Endothelial cell of umbilical vein (primary cell): Measurements from ENCODE around the gene THBS4.

Source experiments
- CTCF ChIP-seq, 2 donors: IDR thresholded peaks; 1 replicate in 1 of 2; 2 replicates in 1 of 2; pipeline ENCODE4 v1.5.1; 2011; ENCODE audit warnings: low read length in 2 of 2, mild to moderate bottlenecking in 2 of 2, moderate library complexity in 2 of 2, control low read depth in 1 of 2, inconsistent platforms in 1 of 2, low read depth in 1 of 2; ENCODE audit not compliant: insufficient read depth in 1 of 2; ENCODE audit errors: extremely low read depth in 1 of 2
- EZH2 ChIP-seq: IDR thresholded peaks from 2 replicates; pipeline ENCODE4 v1.6.1; 2012; ENCODE audit warnings: borderline replicate concordance, low read depth, mild to moderate bottlenecking, moderate library complexity, low read length, inconsistent platforms; ENCODE audit not compliant: severe bottlenecking
- FOS ChIP-seq: IDR thresholded peaks from 2 replicates; pipeline ENCODE4 v1.6.1; 2011; ENCODE audit warnings: mild to moderate bottlenecking, low read length, moderate library complexity, borderline replicate concordance; ENCODE audit not compliant: insufficient read depth
- POLR2A ChIP-seq: IDR thresholded peaks from 2 replicates; pipeline ENCODE4 v1.6.1; 2012; ENCODE audit warnings: low read depth, mild to moderate bottlenecking, control low read depth, low read length
- POLR2AphosphoS5 ChIP-seq: IDR thresholded peaks from 2 replicates; pipeline ENCODE4 v1.6.1; 2012; ENCODE audit warnings: low read depth, mild to moderate bottlenecking, control low read depth, low read length, moderate library complexity; ENCODE audit not compliant: insufficient read depth
- TF ChIP-seq, protein P1 (sequence below): IDR thresholded peaks from 2 replicates; pipeline ENCODE4 v1.6.1; 2011; ENCODE audit not compliant: insufficient read depth, insufficient read length

DNA sequence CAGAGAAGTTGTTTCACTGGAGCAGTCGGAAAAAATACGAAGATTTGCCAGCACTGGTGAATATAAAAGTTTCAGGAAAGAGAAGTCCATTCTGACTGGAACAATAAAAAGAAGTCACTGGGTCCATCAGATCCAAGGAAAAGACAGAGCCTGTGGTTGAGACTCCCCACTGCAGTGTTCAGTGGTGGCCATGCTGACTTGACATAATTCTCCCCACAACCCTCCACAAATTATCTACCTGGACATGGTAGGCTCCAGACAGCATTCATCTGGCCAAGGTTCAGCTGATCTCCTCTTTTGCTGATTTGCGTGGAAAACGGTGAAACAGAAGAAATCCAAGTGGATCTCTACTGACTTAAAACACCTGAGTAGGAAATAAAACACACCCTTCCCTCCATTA is 8.0 kb downstream of the THBS4 start:
- TF ChIP-seq EZH2 (no peak), CTCF (IDR thresholded peaks at IDR 0.05; ENCODE audit: extremely low read depth in 1 of 2, insufficient read depth in 1 of 2, low read depth in 1 of 2, low read length in 2 of 2) (no peak), POLR2A (no peak), POLR2AphosphoS5 (no peak), FOS (no peak)
- TF ChIP-seq, protein P1, sequence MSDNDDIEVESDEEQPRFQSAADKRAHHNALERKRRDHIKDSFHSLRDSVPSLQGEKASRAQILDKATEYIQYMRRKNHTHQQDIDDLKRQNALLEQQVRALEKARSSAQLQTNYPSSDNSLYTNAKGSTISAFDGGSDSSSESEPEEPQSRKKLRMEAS: no peak
